GM12891 (cell line): ENCODE data around the gene GALNT18.

Experiments used
- POLR2A ChIP-seq: IDR thresholded peaks from 2 replicates; pipeline ENCODE4 v1.6.1; 2011; ENCODE audit warnings: low read depth, low read length, control low read depth
- POLR2AphosphoS5 ChIP-seq: IDR thresholded peaks from 2 replicates; pipeline ENCODE4 v1.6.1; 2011; ENCODE audit warnings: low read depth, low read length, control low read depth

- TF ChIP-seq POLR2A (no peak), POLR2AphosphoS5 (no peak)
Measured at GRCh38 chr11:11478687-11479086, 143.1 kb downstream of the GALNT18 start.
